ENCODE results near the gene OSCP1. TPM values are rescaled to one million over a fixed set of nuclear protein-coding genes. Genes with fewer than 3 reads are reported as not detected.

OSCP1 gene
- total RNA-seq, 4 donors from 2014 or later, result 7.0 to 9.7 (median 8.2) TPM

DNA sequence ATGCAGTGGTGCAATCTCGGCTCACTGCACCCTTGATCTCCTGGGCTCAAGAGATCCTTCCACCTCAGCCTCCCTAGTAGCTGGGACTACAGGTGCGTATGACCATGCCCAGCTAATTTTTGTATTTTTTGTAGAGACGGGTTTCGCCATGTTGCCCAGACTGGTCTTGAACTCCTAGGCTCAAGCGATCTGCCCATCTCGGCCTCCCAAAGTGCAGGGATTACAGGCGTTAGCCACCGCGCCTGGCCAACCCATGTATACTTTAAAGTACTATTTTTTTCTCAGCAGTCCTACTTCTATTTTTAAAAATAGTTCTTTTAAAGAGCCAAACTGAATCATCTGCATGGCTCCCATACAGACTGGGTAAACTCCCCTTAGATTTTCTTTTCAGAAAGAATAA is 68.0 kb downstream of the OSCP1 start:
- TF ChIP-seq, protein P1, sequence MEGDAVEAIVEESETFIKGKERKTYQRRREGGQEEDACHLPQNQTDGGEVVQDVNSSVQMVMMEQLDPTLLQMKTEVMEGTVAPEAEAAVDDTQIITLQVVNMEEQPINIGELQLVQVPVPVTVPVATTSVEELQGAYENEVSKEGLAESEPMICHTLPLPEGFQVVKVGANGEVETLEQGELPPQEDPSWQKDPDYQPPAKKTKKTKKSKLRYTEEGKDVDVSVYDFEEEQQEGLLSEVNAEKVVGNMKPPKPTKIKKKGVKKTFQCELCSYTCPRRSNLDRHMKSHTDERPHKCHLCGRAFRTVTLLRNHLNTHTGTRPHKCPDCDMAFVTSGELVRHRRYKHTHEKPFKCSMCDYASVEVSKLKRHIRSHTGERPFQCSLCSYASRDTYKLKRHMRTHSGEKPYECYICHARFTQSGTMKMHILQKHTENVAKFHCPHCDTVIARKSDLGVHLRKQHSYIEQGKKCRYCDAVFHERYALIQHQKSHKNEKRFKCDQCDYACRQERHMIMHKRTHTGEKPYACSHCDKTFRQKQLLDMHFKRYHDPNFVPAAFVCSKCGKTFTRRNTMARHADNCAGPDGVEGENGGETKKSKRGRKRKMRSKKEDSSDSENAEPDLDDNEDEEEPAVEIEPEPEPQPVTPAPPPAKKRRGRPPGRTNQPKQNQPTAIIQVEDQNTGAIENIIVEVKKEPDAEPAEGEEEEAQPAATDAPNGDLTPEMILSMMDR (IDR thresholded peaks at IDR 0.05; ENCODE audit: low read depth), result no peak

DNA sequence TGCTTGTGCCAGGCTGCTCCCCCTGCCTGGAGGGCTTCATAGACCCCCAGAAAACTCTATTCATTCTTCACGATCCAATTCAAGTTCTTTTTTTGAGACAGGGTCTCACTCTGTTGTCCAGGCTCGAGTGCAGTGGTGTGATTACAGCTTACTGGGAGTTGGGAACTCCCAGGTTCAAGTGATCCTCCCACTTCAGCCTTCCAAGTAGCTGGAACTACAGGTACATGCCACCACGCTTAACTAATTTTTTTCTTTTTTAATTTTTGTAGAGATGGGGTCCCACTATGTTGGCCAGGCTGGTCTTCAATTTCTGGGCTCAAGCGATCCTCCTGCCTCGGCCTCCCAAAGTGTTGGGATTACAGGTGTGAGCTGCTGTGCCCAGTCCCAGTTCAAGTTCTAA is 68.8 kb downstream of the OSCP1 start:
- TF ChIP-seq, protein P1 (IDR thresholded peaks at IDR 0.05; ENCODE audit: low read depth), result no peak

DNA sequence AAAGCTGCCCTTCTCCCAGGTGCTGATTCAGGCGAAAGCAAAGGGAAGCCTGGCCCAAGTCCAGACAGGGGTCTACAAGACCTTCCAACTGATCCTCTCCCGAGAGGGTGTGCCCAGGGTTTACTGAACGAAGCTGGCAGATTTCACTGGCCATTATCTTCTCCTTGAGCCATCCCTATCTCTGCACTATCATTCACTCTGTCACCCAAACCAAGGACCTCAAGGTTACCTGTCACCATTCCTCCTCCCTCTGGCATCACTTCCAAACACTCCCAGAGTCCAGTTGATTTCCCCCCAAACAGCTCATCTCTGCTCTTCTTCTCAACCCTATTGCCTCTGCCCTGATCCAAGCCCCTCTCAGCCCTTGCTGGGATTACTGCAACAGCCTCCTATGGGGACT is 69.5 kb downstream of the OSCP1 start:
- TF ChIP-seq, protein P1 (IDR thresholded peaks at IDR 0.05; ENCODE audit: low read depth), result no peak

DNA sequence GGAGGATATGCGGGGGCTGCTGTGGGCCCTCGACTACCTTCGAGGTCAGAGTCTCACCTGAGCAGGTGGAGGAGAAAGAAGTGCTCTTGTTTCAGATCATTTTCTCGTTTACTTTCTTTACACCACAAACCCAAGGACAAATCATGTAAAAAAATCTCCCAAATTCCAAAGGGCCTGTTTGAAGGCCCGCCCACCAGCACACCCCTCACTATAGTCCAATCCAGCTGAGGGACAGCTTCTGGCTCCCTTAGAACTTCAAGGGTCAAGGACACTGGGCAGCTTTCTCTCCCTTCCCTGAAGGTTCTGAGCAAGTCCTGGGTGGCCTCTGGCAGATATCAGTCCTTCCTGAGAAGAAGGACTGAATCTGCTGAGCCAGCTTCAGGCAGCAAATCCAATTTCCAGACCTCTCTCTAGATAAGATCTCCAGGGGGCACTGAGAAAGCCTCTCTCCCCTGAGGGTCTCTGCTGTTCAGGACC is 70.1 kb downstream of the OSCP1 start:
- TF ChIP-seq, protein P1 (IDR thresholded peaks at IDR 0.05; ENCODE audit: low read depth), result no peak

DNA sequence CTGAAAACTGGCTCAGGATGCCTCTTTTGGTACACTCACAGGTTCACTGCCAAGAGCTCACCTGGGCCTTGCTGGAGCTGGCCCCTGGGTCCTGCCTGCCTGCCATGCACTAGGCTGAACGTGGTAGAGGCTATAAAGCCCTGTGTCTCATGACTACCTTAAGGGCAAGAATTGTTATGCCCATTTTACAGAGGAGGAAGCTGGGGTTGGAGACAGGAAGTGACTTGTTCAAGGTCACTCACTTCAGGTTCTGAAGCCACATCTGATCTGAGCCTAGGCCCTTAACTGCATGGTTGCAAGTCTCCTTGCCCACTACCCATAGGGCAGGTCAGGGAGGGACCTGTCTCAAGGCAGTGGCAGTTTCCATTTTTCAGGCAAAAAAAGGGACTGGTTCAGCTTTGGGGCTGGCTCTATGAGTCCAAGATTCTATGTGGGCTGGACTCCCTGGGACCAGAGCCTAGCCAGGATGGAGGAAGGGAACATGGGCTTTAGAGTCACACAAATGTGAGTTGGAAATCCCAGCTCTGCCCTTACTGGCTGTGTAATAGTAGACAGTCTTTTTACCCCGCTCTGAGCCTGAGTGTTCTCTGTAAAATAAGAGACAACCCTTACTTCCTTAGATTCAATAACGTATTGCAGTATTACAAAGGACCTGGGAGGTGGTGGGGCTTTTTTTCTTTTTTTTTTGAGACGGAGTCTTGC is 72.3 kb downstream of the OSCP1 start:
- TF ChIP-seq, protein P1 (IDR thresholded peaks at IDR 0.05; ENCODE audit: low read depth), result no peak

DNA sequence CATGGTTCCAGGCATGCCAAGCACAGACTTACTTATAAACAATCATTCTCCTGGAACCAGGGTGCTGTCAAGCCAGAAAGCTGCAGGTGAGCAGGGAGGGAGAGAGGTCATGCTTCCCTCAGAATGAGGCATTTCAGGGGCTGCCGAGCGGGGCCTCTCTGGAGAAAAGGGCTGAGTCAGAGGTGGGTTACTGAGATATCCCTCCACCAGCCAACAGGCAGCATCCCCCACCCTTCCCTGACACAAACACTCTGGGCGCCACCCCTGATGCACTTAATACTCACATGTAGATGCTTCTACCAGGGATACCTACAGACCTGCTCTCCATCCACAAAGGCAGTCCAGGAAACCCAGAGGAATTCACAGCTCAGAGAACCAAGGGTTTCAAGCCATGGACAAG is 77.6 kb downstream of the OSCP1 start:
- TF ChIP-seq, protein P1 (IDR thresholded peaks at IDR 0.05; ENCODE audit: low read depth), result no peak

DNA sequence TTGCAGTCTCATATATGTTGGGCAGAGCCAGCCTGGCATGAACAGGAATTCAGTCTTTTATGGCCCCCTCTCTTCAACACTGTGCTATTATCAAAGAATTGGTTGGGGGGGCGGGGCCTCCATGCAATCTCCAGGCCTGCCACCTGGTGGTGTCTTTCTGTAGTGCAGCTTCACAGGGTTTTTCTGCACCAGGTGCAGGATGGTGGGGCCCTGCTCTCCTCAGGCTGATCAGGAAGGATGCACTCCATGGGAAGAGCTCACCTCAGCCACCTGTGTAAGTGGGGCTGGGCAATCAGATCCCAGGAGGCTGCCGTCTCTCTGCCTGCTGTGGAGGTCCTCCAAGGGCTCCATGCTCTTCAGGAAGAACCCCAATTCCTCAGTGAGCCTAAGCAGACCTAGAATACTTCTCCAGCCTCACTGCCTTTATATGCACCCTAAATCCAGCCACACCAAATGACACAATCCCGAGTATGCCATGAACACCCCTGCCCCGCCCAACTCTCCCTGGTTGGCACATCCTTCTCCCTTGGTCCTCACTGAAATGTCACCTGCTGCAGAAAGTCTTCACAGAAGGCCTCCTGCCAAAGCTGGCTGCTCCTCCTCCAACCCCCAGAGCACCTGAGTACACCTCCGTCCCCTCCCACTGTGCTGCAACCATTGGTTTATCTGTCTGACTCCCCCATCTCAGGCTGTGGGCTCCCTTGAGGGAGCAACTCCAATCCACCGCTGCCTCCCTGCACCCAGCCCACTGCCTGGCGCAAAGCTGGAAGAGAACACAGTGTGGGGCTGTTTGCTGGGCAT is 81.0 kb downstream of the OSCP1 start:
- TF ChIP-seq, protein P1 (IDR thresholded peaks at IDR 0.05; ENCODE audit: low read depth), result no peak
